GM23248 (cell line): ENCODE data around the gene HEPN1. TPM values are rescaled to one million over a fixed set of nuclear protein-coding genes. Genes with fewer than 3 reads are reported as not detected.

ENCODE experiments used
- DNase-seq: peaks from one replicate; pipeline ENCODE4 v3.0.0-alpha.2; 2015
- H2AFZ ChIP-seq: fragments of 200-600 bp; sonication (generic); 2 replicates; pipeline ENCODE4 v1.6.1; 2016; ENCODE audit warnings: antibody characterized with exemption
- H3F3A ChIP-seq: fragments of 200-600 bp; sonication (generic); 2 replicates; pipeline ENCODE4 v1.6.1; 2016; ENCODE audit warnings: mild to moderate bottlenecking, antibody characterized with exemption, mixed run types; ENCODE audit not compliant: insufficient read depth
- H3K27ac ChIP-seq: fragments of 200-600 bp; sonication (generic); 2 replicates; pipeline ENCODE4 v1.5.1; 2016; ENCODE audit warnings: mild to moderate bottlenecking
- H3K27me3 ChIP-seq: fragments of 200-600 bp; sonication (generic); replicated peaks from 2 replicates; pipeline ENCODE4 v1.6.1; 2016; ENCODE audit warnings: mild to moderate bottlenecking; ENCODE audit not compliant: insufficient read depth
- H3K36me3 ChIP-seq: fragments of 200-600 bp; sonication (generic); 2 replicates; pipeline ENCODE4 v1.6.1; 2016; ENCODE audit warnings: low read depth, mild to moderate bottlenecking
- H3K4me1 ChIP-seq: fragments of 200-600 bp; sonication (generic); 2 replicates; pipeline ENCODE4 v1.6.1; 2016; ENCODE audit warnings: mild to moderate bottlenecking; ENCODE audit not compliant: insufficient read depth
- H3K4me2 ChIP-seq: fragments of 200-600 bp; sonication (generic); one replicate; pipeline ENCODE4 v1.6.1; 2016; ENCODE audit warnings: mild to moderate bottlenecking; ENCODE audit not compliant: unreplicated experiment
- H3K4me3 ChIP-seq: fragments of 200-600 bp; sonication (generic); 2 replicates; pipeline ENCODE4 v1.5.1; 2016; ENCODE audit warnings: mild to moderate bottlenecking
- H3K79me2 ChIP-seq: fragments of 200-600 bp; sonication (generic); 2 replicates; pipeline ENCODE4 v1.6.1; 2016; ENCODE audit warnings: mild to moderate bottlenecking; ENCODE audit not compliant: insufficient read depth
- H3K9ac ChIP-seq: fragments of 200-600 bp; sonication (generic); 2 replicates; pipeline ENCODE4 v1.6.1; 2016; ENCODE audit warnings: mild to moderate bottlenecking
- H3K9me2 ChIP-seq: fragments of 200-600 bp; sonication (generic); 2 replicates; pipeline ENCODE4 v1.6.1; 2016; ENCODE audit warnings: mixed run types, mild to moderate bottlenecking, moderate library complexity; ENCODE audit not compliant: insufficient read depth
- H3K9me3 ChIP-seq: fragments of 200-600 bp; sonication (generic); one replicate; pipeline ENCODE4 v1.6.1; 2017; ENCODE audit warnings: low read depth
- H4K20me1 ChIP-seq: fragments of 200-600 bp; sonication (generic); 2 replicates; pipeline ENCODE4 v1.6.0; 2016; ENCODE audit not compliant: insufficient read depth
- EZH2 ChIP-seq: fragments of 200-600 bp; sonication (generic); IDR thresholded peaks from 2 replicates; pipeline ENCODE4 v1.6.1; 2018; ENCODE audit warnings: antibody characterized with exemption, mild to moderate bottlenecking; ENCODE audit not compliant: insufficient read depth, poor library complexity, severe bottlenecking
- EZH2phosphoT487 ChIP-seq: fragments of 200-600 bp; sonication (generic); IDR thresholded peaks from 2 replicates; pipeline ENCODE4 v1.6.1; 2018; ENCODE audit warnings: antibody characterized with exemption, moderate library complexity, mild to moderate bottlenecking, low read depth; ENCODE audit not compliant: insufficient read depth
- WGBS, 2 experiments: methylation state at CpG; one replicate each; pipeline ENCODE4 v1.1.6; 2015 to 2017; ENCODE audit warnings: low lambda C conversion rate in 2 of 2, low coverage in 1 of 2; ENCODE audit errors: missing lambda C conversion rate in 2 of 2; 5-methylcytosine and 5-hydroxymethylcytosine counted together
- in situ Hi-C: fragments of 300-500 bp; cut with MboI; formaldehyde crosslinking; loops from 2 replicates; pipeline ENCODE4 v1.15.0; 2020
- polyA plus RNA-seq: library from polyadenylated mRNA; unstranded; fragments of >200 nt; fragmentation: Nextera tagmentation; extraction: Ambion mirVana; gene quantifications from 2 replicates; pipeline ENCODE4 v1.2.1, GENCODE V29; 2016
- total RNA-seq: library from RNA; depleted of rRNA; stranded (reverse); fragments of >200 nt; shearing (Covaris generic); gene quantifications from 2 replicates; pipeline ENCODE4 v1.2.3, GENCODE V29; 2014

HEPN1 gene
- total and polyA plus RNA-seq, 2 experiments from 2014 or later: not detected

GRCh38 chr11:124878759-124879492 is 40.1 kb upstream of the HEPN1 start:
- Histone ChIP-seq H3K27me3 (no peaks in the 10 kb centered on the region), H3F3A (no peaks in the 10 kb centered on the region), H3K4me3 (no peak overlapping the region), H3K9me3 (no peaks in the 10 kb centered on the region), H3K27ac (no peak overlapping the region), H3K79me2 (no peaks in the 10 kb centered on the region), H3K4me1 (no peaks in the 10 kb centered on the region), H2AFZ (no peak overlapping the region), H3K9ac (no peak overlapping the region), H3K9me2 (no peaks in the 10 kb centered on the region), H3K36me3 (no peaks in the 10 kb centered on the region), H4K20me1 (no peaks in the 10 kb centered on the region), H3K4me2 (no peak overlapping the region)
- in situ Hi-C loops: no loop called here
- WGBS, 2 experiments: 89 to 93% methylated on average over 11 of the region's 11 CpGs
- TF ChIP-seq EZH2 (no peak), EZH2phosphoT487 (no peak)
- DNase-seq: no peak

DNA sequence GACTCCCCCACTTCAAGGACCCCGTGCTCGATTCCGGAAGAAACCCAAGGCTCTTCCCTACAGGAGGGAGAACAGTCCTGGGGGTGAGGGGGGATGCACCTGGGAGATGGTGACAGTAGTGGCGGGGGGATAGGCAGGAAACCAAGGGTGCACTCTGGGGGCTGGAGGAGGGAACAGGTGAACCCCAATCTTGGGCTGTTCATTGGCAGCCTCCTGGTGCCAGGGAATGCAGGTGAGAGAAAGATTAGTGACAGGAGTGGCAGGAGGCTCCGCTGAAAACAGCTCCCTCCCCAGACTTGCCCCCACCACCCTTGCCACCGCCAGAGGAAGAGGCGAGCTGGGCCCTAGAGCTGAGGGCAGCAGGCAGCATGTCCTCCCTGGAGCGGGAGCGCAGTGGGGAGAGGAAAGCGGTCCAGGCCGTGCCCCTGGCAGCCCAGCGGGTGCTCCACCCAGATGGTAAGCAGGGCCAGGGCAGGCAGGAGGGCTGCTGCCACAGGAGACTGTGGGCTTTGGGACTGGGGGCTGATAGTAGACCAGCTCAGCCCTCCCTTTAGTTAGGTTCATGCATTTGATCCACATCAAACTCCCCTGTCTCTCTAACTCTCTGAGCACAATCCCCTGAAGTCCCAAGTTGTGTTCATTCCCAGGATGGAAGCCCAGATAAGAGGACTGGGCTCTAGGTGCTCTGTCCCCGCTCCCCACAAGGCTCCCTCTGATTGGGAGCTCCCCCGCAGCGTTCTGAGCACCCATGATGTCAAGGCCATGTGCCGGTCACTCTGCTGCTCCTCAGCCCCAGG is 39.4 kb upstream of the HEPN1 start:
- Histone ChIP-seq H3K4me3 (no peak overlapping the region), H3K9me2 (no peaks in the 10 kb centered on the region)

DNA sequence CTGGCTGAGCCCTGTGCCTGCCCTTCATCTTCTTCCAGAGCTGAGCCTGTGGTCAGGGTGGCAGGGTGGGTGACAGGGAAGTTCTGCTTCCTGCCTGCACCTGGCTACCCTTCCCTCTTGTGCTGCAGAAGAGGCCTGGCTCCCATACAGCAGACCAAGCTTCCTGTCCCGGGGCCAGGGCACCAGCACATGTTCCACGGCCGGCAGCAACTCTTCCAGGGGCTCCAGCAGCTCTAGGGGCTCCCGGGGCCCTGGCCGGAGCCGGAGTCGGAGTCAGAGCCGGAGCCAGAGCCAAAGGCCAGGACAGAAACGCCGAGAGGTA is 38.8 kb upstream of the HEPN1 start:
- Histone ChIP-seq H3K36me3 (no peaks in the 10 kb centered on the region), H3K79me2 (no peaks in the 10 kb centered on the region), H4K20me1 (no peaks in the 10 kb centered on the region), H3F3A (no peaks in the 10 kb centered on the region), H3K27me3 (no peaks in the 10 kb centered on the region), H3K9me2 (no peaks in the 10 kb centered on the region), H3K4me3 (no peak overlapping the region), H3K9me3 (no peaks in the 10 kb centered on the region), H3K27ac (no peak overlapping the region), H3K4me1 (no peaks in the 10 kb centered on the region), H3K4me2 (no peak overlapping the region), H3K9ac (no peak overlapping the region), H2AFZ (no peak overlapping the region)
- TF ChIP-seq EZH2 (no peak), EZH2phosphoT487 (no peak)
- DNase-seq: no peak
- 86 to 90% methylated on average over 10 of the region's 10 CpGs for WGBS, 2 experiments
- in situ Hi-C loops: no loop called here

More for the DNA sequence above, 39.4 kb upstream of the HEPN1 start:
- H2AFZ ChIP-seq: no peak overlapping the region
- no peak for TF ChIP-seq EZH2phosphoT487
- no peak for TF ChIP-seq EZH2
- DNase-seq: no peak
- no peaks in the 10 kb centered on the region for H3K79me2 ChIP-seq
- no peaks in the 10 kb centered on the region for H4K20me1 ChIP-seq
- no peak overlapping the region for H3K9ac ChIP-seq
- H3K36me3 ChIP-seq: no peaks in the 10 kb centered on the region
- WGBS, 2 experiments: 94 to 95% methylated on average over 15 to 16 of the region's 16 CpGs
- no peaks in the 10 kb centered on the region for H3F3A ChIP-seq
- no peak overlapping the region for H3K4me2 ChIP-seq
- no peak overlapping the region for H3K27ac ChIP-seq
- in situ Hi-C loops: no loop called here
- no peaks in the 10 kb centered on the region for H3K4me1 ChIP-seq
- H3K27me3 ChIP-seq: no peaks in the 10 kb centered on the region
- H3K9me3 ChIP-seq: no peaks in the 10 kb centered on the region

- Histone ChIP-seq H4K20me1 (no peaks in the 10 kb centered on the region), H3F3A (no peaks in the 10 kb centered on the region), H3K79me2 (no peaks in the 10 kb centered on the region), H3K36me3 (no peaks in the 10 kb centered on the region), H3K27ac (no peak overlapping the region), H2AFZ (no peak overlapping the region), H3K9me3 (no peaks in the 10 kb centered on the region), H3K9me2 (no peaks in the 10 kb centered on the region), H3K4me1 (no peaks in the 10 kb centered on the region), H3K9ac (no peak overlapping the region), H3K4me2 (no peak overlapping the region), H3K4me3 (no peak overlapping the region), H3K27me3 (no peaks in the 10 kb centered on the region)
- 69 to 73% methylated on average over 3 of the region's 3 CpGs for WGBS, 2 experiments
- no peak for TF ChIP-seq EZH2
- no peak for TF ChIP-seq EZH2phosphoT487
- no peak for DNase-seq
- in situ Hi-C loops: no loop called here
Observed at GRCh38 chr11:124880958-124881357, 38.1 kb upstream of the HEPN1 start.
